HEK293T (cell line): Measurements from ENCODE around the gene NACAD.

Experiments used
- ARNT ChIP-seq: fragments of 450-650 bp; IDR thresholded peaks from 2 replicates; pipeline ENCODE4 v1.6.1; 2017; ENCODE audit warnings: mild to moderate bottlenecking
- BHLHE40 ChIP-seq: fragments of 450-650 bp; IDR thresholded peaks from 2 replicates; pipeline ENCODE4 v1.6.1; 2016; ENCODE audit warnings: mild to moderate bottlenecking, moderate library complexity, borderline replicate concordance
- FOXM1 ChIP-seq: fragments of 450-650 bp; IDR thresholded peaks from 2 replicates; pipeline ENCODE4 v1.6.1; 2017; ENCODE audit warnings: mild to moderate bottlenecking, borderline replicate concordance
- SUZ12 ChIP-seq: fragments of 450-650 bp; IDR thresholded peaks from 2 replicates; pipeline ENCODE4 v1.6.1; 2016; ENCODE audit warnings: mild to moderate bottlenecking

DNA sequence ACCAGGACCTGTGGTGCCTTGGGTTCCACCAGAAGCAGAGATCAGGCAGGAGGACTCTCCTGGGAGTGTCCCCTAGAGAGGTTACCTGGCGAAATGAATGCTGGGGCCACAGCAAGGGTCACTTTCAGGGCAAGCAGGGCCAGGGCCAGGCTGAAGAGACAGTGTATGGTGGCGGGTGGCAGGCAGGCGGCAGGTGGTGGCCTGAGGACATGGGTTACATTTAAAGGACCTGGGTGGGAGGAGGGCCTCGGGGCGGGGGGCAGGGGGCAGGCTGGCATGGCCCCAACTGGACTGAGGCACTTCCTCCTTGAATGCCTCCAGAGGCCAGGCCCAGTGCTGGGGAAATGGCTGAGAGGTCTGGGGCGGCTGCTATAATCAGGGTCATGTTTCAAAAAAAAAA lies 37.4 kb upstream of the NACAD start:
- TF ChIP-seq FOXM1 (no peak), SUZ12 (no peak), ARNT (no peak), BHLHE40 (no peak)
